GM10248 (cell line): Measurements from ENCODE around the gene BTG4.

Experiments used
- CTCF ChIA-PET: fragments of 300-600 bp; sonication (Branson Sonifier 250); formaldehyde crosslinking; extraction: SDS; loops from one replicate; lab custom pipeline; 2021; ENCODE audit warnings: antibody characterized with exemption; lab: Yijun Ruan, JAX
- POLR2A ChIA-PET: fragments of 350-650 bp; sonication (Branson Sonifier 250); formaldehyde crosslinking; extraction: SDS; loops from one replicate; lab custom pipeline; 2020; ENCODE audit warnings: antibody characterized with exemption; lab: Yijun Ruan, JAX
- DNase-seq: peaks from one replicate; pipeline ENCODE4 v3.0.0; 2012; ENCODE audit errors: extremely low spot score
- TF ChIP-seq, protein P1 (sequence below): IDR thresholded peaks from 2 replicates; pipeline ENCODE4 v1.5.1; 2012; ENCODE audit warnings: mild to moderate bottlenecking, low read depth; ENCODE audit errors: extremely low read depth, missing control alignments, control extremely low read depth

BTG4 gene

DNA sequence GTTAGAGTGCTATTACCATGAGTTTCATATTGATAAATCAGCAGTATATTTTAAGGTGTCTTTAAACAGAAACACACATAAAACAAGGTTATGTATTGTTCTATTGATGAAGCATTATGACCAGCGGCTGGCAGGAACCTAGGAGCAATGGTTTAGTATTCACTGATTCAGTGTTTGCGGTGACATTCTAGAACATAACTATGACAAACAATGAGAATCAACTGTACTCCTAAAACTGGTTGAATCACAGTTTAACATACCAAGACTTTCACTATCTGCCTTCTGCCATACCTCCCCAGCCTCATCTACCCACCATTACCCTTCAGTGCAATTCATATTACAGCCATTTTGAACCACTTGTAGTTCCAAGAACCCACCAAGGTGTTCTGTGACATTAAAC lies 11.2 kb upstream of the BTG4 start:
- DNase-seq = no peak
- CTCF ChIA-PET = interaction anchor here (0.8 to 1.5 kb wide), 2 partner anchors 8 to 10 kb away, joined by 3 to 4 read pairs; no protein-coding TSS in a partner anchor
- POLR2A ChIA-PET = no interaction called here
- TF ChIP-seq, protein P1, sequence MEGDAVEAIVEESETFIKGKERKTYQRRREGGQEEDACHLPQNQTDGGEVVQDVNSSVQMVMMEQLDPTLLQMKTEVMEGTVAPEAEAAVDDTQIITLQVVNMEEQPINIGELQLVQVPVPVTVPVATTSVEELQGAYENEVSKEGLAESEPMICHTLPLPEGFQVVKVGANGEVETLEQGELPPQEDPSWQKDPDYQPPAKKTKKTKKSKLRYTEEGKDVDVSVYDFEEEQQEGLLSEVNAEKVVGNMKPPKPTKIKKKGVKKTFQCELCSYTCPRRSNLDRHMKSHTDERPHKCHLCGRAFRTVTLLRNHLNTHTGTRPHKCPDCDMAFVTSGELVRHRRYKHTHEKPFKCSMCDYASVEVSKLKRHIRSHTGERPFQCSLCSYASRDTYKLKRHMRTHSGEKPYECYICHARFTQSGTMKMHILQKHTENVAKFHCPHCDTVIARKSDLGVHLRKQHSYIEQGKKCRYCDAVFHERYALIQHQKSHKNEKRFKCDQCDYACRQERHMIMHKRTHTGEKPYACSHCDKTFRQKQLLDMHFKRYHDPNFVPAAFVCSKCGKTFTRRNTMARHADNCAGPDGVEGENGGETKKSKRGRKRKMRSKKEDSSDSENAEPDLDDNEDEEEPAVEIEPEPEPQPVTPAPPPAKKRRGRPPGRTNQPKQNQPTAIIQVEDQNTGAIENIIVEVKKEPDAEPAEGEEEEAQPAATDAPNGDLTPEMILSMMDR = no peak

DNA sequence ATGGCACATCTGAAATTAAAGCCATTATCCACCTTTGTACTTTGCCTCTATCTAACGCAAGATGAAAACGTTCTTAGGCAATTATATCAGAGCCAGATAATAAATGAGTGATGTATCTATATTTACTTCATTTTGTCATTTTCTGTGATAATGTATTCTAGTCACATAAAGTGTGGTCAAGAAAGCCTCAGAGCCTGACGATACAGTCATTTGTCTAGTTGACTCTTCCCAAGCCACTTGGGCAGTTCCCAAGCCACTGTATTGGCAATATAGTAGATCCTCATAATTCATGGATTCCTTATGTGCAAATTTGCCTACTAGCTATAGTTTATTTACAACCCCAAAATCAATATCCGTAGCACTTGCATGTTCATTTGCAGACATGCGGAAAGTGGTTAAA lies 10.2 kb upstream of the BTG4 start:
- no peak for DNase-seq
- TF ChIP-seq, protein P1 = no peak
- CTCF ChIA-PET = interaction anchor here (0.8 to 0.9 kb wide), 2 partner anchors 9 to 16 kb away, joined by 3 read pairs; no protein-coding TSS in a partner anchor
- POLR2A ChIA-PET = no interaction called here

DNA sequence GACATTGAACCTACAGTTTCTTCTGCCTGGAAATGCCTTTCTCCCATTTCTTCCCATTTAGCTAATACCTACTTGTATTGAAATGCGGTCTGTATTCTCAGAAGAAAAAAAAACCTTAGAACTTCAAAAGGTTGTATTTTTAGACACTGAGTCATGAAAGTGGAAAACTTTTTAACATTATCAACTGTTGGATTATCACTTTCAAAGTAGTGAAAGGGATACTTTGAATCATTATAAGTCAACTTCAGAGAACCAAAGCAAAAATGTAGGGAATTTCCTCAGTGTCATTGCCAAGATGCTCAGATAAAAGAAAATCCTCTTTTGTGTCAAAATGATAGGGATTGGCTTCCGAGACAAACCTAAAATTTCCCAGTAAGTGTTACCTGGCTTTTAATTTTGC lies 8.9 kb upstream of the BTG4 start:
- CTCF ChIA-PET = no interaction called here
- DNase-seq = no peak
- POLR2A ChIA-PET = no interaction called here
- TF ChIP-seq, protein P1 = no peak

DNA sequence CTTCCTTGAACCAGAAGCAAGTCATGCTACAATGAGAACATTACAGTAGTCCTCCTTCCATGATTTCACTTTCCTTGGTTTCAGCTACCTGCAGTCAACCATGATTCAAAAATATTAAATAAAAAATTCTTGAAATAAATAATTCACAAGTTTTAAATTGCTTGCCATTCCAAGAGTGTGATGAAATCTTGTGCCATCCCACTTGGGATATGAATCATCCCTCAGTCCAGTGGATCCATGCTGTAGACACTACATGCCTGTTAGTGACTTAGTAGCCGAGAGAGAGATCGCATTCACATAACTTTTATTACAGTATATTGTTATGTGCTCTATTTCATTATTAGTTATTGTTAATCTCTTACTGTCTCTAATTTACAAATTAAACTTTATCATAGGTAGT lies 8.4 kb upstream of the BTG4 start:
- POLR2A ChIA-PET = no interaction called here
- CTCF ChIA-PET = interaction anchor here (1.0 kb wide), 1 partner anchor 11 kb away, joined by 3 read pairs; no protein-coding TSS in a partner anchor
- TF ChIP-seq, protein P1 = no peak
- no peak for DNase-seq

DNA sequence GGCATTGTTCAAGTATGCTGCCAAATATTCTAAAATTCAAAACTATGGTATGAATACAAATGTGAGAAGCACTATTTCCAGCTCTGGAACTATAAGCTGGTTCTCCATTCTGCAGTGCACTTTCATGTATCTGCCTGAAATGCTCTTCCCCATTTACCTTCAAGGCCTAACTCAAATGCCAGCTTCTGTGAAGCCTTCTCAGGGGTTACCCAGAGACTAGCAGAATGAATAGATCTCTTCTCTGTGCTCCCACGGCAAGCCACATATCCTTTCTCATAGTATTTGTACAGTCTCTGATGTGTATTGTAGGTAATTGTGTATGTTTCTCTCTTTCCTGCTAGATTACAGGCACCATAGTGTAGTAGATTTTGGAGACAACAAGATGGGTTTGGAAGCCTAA lies 6.5 kb upstream of the BTG4 start:
- ChIA-PET CTCF (no interaction called here), POLR2A (no interaction called here)
- DNase-seq = no peak
- TF ChIP-seq, protein P1 = no peak

DNA sequence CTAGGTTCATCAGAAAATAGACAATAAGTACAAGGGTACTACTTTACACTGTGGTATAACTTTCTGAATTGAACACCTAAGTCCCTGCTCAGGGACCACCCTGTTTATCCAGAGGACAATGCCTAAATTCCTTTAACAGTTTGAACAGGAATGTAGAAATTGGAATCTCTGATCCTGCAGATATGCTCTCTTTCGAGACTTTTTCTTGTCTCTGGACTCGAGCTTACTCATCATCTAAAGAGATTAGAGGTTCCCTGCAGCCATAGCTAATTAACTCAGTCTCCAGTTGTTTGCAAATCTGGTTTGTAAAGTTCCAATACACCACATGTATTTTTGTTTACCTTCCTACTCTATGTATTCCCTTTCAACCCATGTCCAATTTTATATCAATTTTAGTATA lies 3.4 kb upstream of the BTG4 start:
- TF ChIP-seq, protein P1 = no peak
- ChIA-PET CTCF (no interaction called here), POLR2A (no interaction called here)
- no peak for DNase-seq
